GM10847 (cell line): ENCODE data around the gene CDH22.

Experiments used
- POLR2A ChIP-seq: IDR thresholded peaks from 2 replicates; pipeline ENCODE4 v1.6.1; 2011; ENCODE audit not compliant: insufficient read length; ENCODE audit errors: extremely low read depth

CDH22 gene

GRCh38 chr20:46308258-46309157 lies at the start of gene CDH22:
TSS of gene CDH22 (minus strand) at chr20:46308498. CDS start at chr20:46251294, 57,204 bp downstream.
- TF ChIP-seq POLR2A = no peak

- no peak for TF ChIP-seq POLR2A
These were observed 48.8 kb upstream of the CDH22 start for GRCh38 chr20:46357030-46357514.

- no peak for TF ChIP-seq POLR2A
These were observed 48.1 kb upstream of the CDH22 start for GRCh38 chr20:46356195-46357029.

GRCh38 chr20:46355778-46356177 lies 47.5 kb upstream of the CDH22 start:
- no peak for TF ChIP-seq POLR2A

GRCh38 chr20:46354920-46355654 lies 46.8 kb upstream of the CDH22 start:
- TF ChIP-seq POLR2A = no peak

- TF ChIP-seq POLR2A = no peak
These were observed 45.9 kb upstream of the CDH22 start for GRCh38 chr20:46354207-46354555.

GRCh38 chr20:46353500-46354206 lies 45.4 kb upstream of the CDH22 start:
- no peak for TF ChIP-seq POLR2A

GRCh38 chr20:46352370-46352938 lies 44.2 kb upstream of the CDH22 start:
- no peak for TF ChIP-seq POLR2A

GRCh38 chr20:46351357-46352058 lies 43.2 kb upstream of the CDH22 start:
- TF ChIP-seq POLR2A = no peak

- TF ChIP-seq POLR2A = no peak
These were observed 42.6 kb upstream of the CDH22 start for GRCh38 chr20:46350986-46351267.

- TF ChIP-seq POLR2A = no peak
These were observed 42.1 kb upstream of the CDH22 start for GRCh38 chr20:46350201-46350985.

GRCh38 chr20:46349742-46350056 lies 41.4 kb upstream of the CDH22 start:
- no peak for TF ChIP-seq POLR2A

- no peak for TF ChIP-seq POLR2A
These were observed 40.9 kb upstream of the CDH22 start for GRCh38 chr20:46349035-46349741.
